Activated T-cell treated with anti-CD3 and anti-CD28 coated beads, Interleukin-2, amount 50 U/mL, for 72 hours (primary cell): ENCODE data around the gene CAV3. TPM values are rescaled to one million over a fixed set of nuclear protein-coding genes. Genes with fewer than 3 reads are reported as not detected.

Experiments
- total RNA-seq, 2 donors: library from RNA; stranded (reverse); gene quantifications; one replicate each; pipeline ENCODE4 v1.2.3, GENCODE V29; 2022

The CAV3 gene
- total RNA-seq, 2 donors from 2014 or later = not detected

Other genes with a start within 250 kb of the CAV3 start
- gene LMCD1, start 232.0 kb upstream of the CAV3 start, total RNA-seq = 1 to 10 TPM; 2.2 to 2.9 TPM
- under 1 TPM; 0.31 to 0.49 TPM for gene SSUH2, start 89.0 kb upstream of the CAV3 start, total RNA-seq
- 1 to 10 TPM in 1 of 2 donors, under 1 TPM in 1; 0.62 to 1.5 TPM for gene OXTR, start 35.8 kb downstream of the CAV3 start, total RNA-seq
- gene RAD18, start 229.7 kb downstream of the CAV3 start, total RNA-seq = 10 to 100 TPM; 44.5 to 51.7 TPM